Spleen (tissue), 11 donors: Measurements from ENCODE around the gene TRMT112. TPM values are rescaled to one million over a fixed set of nuclear protein-coding genes. Genes with fewer than 3 reads are reported as not detected.

Experiments used
- DNase-seq: peaks from one replicate; pipeline ENCODE4 v3.0.0-alpha.2; 2020
- H3K27ac ChIP-seq, 8 donors: fragments of 200-600 bp; sonication (generic) in 7 of 8; 1 replicate in 4 of 8; 2 replicates in 4 of 8; pipeline versions ENCODE4 v1.5.0 to v1.8.0; 2016 to 2021; ENCODE audit warnings: inconsistent platforms in 4 of 8, mild to moderate bottlenecking in 4 of 8, moderate library complexity in 1 of 8
- H3K27me3 ChIP-seq, 7 donors: fragments of 200-600 bp; sonication (generic) in 6 of 7; replicated peaks in 1 of 7; 1 replicate in 4 of 7; 2 replicates in 3 of 7; pipeline versions ENCODE4 v1.5.0 to v1.8.0; 2016 to 2021; ENCODE audit warnings: inconsistent platforms in 3 of 7, mild to moderate bottlenecking in 1 of 7
- H3K36me3 ChIP-seq, 6 donors: fragments of 200-600 bp; sonication (generic) in 5 of 6; 1 replicate in 4 of 6; 2 replicates in 2 of 6; pipeline versions ENCODE4 v1.5.0 to v1.8.0; 2016 to 2021; ENCODE audit warnings: inconsistent platforms in 2 of 6
- H3K4me1 ChIP-seq, 6 donors: fragments of 200-600 bp; sonication (generic) in 5 of 6; 1 replicate in 3 of 6; 2 replicates in 3 of 6; pipeline versions ENCODE4 v1.5.0 to v1.8.0; 2016 to 2021; ENCODE audit warnings: inconsistent platforms in 3 of 6
- H3K4me3 ChIP-seq, 8 donors: fragments of 200-600 bp; sonication (generic) in 7 of 8; 1 replicate in 4 of 8; 2 replicates in 4 of 8; pipeline versions ENCODE4 v1.5.0 to v1.8.0; 2016 to 2021; ENCODE audit warnings: inconsistent platforms in 4 of 8, mild to moderate bottlenecking in 4 of 8, moderate library complexity in 2 of 8
- H3K9me3 ChIP-seq, 8 donors: fragments of 200-600 bp; sonication (generic) in 7 of 8; 1 replicate in 4 of 8; 2 replicates in 4 of 8; pipeline versions ENCODE4 v1.5.0 to v1.8.0; 2016 to 2021; ENCODE audit warnings: inconsistent platforms in 4 of 8
- CTCF ChIP-seq, 11 experiments: fragments of 200-600 bp in 7 of 11; fragments of 450-650 bp in 4 of 11; sonication (generic) in 4 of 11; IDR thresholded peaks in 8 of 11; conservative IDR thresholded peaks in 3 of 11; 1 replicate in 7 of 11; 2 replicates in 4 of 11; pipeline versions ENCODE4 v1.4.0 to v1.8.0; 2016 to 2021; ENCODE audit warnings: antibody characterized with exemption in 11 of 11, inconsistent platforms in 4 of 11, mild to moderate bottlenecking in 1 of 11
- POLR2A ChIP-seq, 3 donors: fragments of 450-650 bp; IDR thresholded peaks; one replicate each; pipeline ENCODE4 v1.5.1; 2017; ENCODE audit warnings: antibody characterized with exemption in 3 of 3, mild to moderate bottlenecking in 1 of 3
- POLR2AphosphoS5 ChIP-seq, 3 donors: sonication (generic); formaldehyde crosslinking; IDR thresholded peaks; one replicate each; pipeline ENCODE4 v1.5.1; 2017; ENCODE audit warnings: antibody characterized with exemption in 3 of 3
- WGBS, 5 donors: extraction: QIAGEN DNeasy Blood & Tissue Kit in 3 of 5; methylation state at CpG; one replicate each; pipeline versions ENCODE4 v1.1.5 to v1.1.7; 2013 to 2018; 5-methylcytosine and 5-hydroxymethylcytosine counted together
- intact Hi-C: fragments of 100-400 bp; cut with DNase I; formaldehyde crosslinking; loops from one replicate; pipeline ENCODE4 v1.15.0; 2023; ENCODE audit warnings: low total_unique reads
- polyA plus RNA-seq, 3 donors: library from polyadenylated mRNA; stranded (reverse); fragments of 200-250 nt; gene quantifications; one replicate each; pipeline ENCODE4 v1.2.1, GENCODE V29; 2013
- total RNA-seq, 7 donors: library from RNA; depleted of rRNA in 3 of 7; stranded (reverse); fragments of >200 nt in 3 of 7; fragmentation: NEBNext Ultra II Directional in 4 of 7; extraction: Animal tissue kit (Norgen Biotek cat#: 25700) in 4 of 7; gene quantifications; one replicate each; pipeline versions ENCODE4 v1.1.0 to v1.2.1, GENCODE V29; 2016 to 2021
- donor health status: healthy with polysubstance abuse.
- donor health status: DM: no; HTN: no; CAD: no; lungs with moderate emphysema.
- donor health status: DM: no; HTN: no; CAD: no.
- donor health status: Bipolar disorder and iron deficiency.
- donor health status: healthy.
- donor health status: DM: no; HTN: no; CAD: no.
- donor health status: DM: yes; HTN: yes; CAD: no.

Gene TRMT112
- total and polyA plus RNA-seq, 10 donors = 138 to 431 (median 267) TPM

- peaks cover 0 to 77% (median 66%) of the 10 kb centered on the region in 6 donors for H3K36me3 ChIP-seq
- no peak for TF ChIP-seq POLR2A (IDR thresholded peaks at IDR 0.05)
Observed at GRCh38 chr11:64362339-64362738, 45.0 kb upstream of the TRMT112 start.

GRCh38 chr11:64361659-64362058 is 44.3 kb upstream of the TRMT112 start:
- Histone ChIP-seq H3K36me3 (peaks cover 0 to 76% (median 59%) of the 10 kb centered on the region in 6 donors), H3K9me3 (no peaks in the 10 kb centered on the region), H3K4me3 (no peak overlapping the region), H3K4me1 (peaks cover 27 to 59% (median 39%) of the 10 kb centered on the region in 6 donors), H3K27me3 (no peaks in the 10 kb centered on the region), H3K27ac (no peak overlapping the region)
- TF ChIP-seq POLR2A (IDR thresholded peaks at IDR 0.05) (no peak), CTCF (IDR thresholded peaks at IDR 0.05 in 8 of 11, conservative IDR thresholded peaks at IDR 0.05 in 3 of 11) (no peak), POLR2AphosphoS5 (IDR thresholded peaks at IDR 0.05) (peak in 1 of 3 donors; percentile 14)
- intact Hi-C loops = no loop called here
- 94 to 97% (median 95%) methylated on average over 9 to 18 of the region's 18 CpGs for WGBS, 5 donors
- DNase-seq = no peak

More at GRCh38 chr11:64362339-64362738, 45.0 kb upstream of the TRMT112 start:
- H3K27ac ChIP-seq = no peak overlapping the region
- intact Hi-C loops = no loop called here
- H3K4me1 ChIP-seq = peaks cover 27 to 52% (median 35%) of the 10 kb centered on the region in 6 donors
- no peaks in the 10 kb centered on the region for H3K9me3 ChIP-seq
- no peaks in the 10 kb centered on the region for H3K27me3 ChIP-seq
- no peak overlapping the region for H3K4me3 ChIP-seq
- no peak for DNase-seq
- 93 to 98% (median 95%) methylated on average over 10 of the region's 10 CpGs for WGBS, 5 donors

- Histone ChIP-seq H3K27ac (peak overlapping the region in 5 of 8 donors; percentile 6 to 89 (median 85)), H3K36me3 (peaks cover 0 to 76% (median 47%) of the 10 kb centered on the region in 6 donors)
- DNase-seq = no peak
Observed at GRCh38 chr11:64360448-64360921, 43.1 kb upstream of the TRMT112 start.

GRCh38 chr11:64359712-64360445 is 42.5 kb upstream of the TRMT112 start:
- Histone ChIP-seq H3K4me1 (peaks cover 34 to 76% (median 52%) of the 10 kb centered on the region in 6 donors), H3K9me3 (no peaks in the 10 kb centered on the region), H3K27ac (peak overlapping the region in 6 of 8 donors; percentile 83 to 89 (median 86)), H3K4me3 (peak overlapping the region; percentile 57 to 94 (median 79)), H3K36me3 (peaks cover 0 to 76% (median 41%) of the 10 kb centered on the region in 6 donors), H3K27me3 (no peaks in the 10 kb centered on the region)
- no peak for DNase-seq
- 27 to 41% (median 30%) methylated on average over 21 to 38 of the region's 38 CpGs for WGBS, 5 donors
- TF ChIP-seq POLR2A (IDR thresholded peaks at IDR 0.05) (no peak), POLR2AphosphoS5 (IDR thresholded peaks at IDR 0.05) (peak in 1 of 3 donors; percentile 53), CTCF (IDR thresholded peaks at IDR 0.05 in 8 of 11, conservative IDR thresholded peaks at IDR 0.05 in 3 of 11) (peak in 2 of 11 experiments; percentile 17 to 21)
- intact Hi-C loops = no loop called here

More at GRCh38 chr11:64360448-64360921, 43.1 kb upstream of the TRMT112 start:
- 25 to 40% (median 34%) methylated on average over 9 to 13 of the region's 13 CpGs for WGBS, 5 donors
- Histone ChIP-seq H3K4me3 (peak overlapping the region in 7 of 8 donors; percentile 57 to 94 (median 82)), H3K27me3 (no peaks in the 10 kb centered on the region), H3K9me3 (no peaks in the 10 kb centered on the region), H3K4me1 (peaks cover 32 to 70% (median 46%) of the 10 kb centered on the region in 6 donors)
- TF ChIP-seq POLR2A (IDR thresholded peaks at IDR 0.05) (no peak), CTCF (IDR thresholded peaks at IDR 0.05 in 8 of 11, conservative IDR thresholded peaks at IDR 0.05 in 3 of 11) (no peak), POLR2AphosphoS5 (IDR thresholded peaks at IDR 0.05) (no peak)
- intact Hi-C loops = no loop called here
